Measurements from ENCODE around the gene GFAP.

GFAP gene

GRCh38 chr17:44933824-44934744 lies 18.8 kb upstream of the GFAP start:
- no peak overlapping the region for H3K4me3 ChIP-seq (ENCODE audit: insufficient read depth, low read length, poor library complexity, severe bottlenecking)
- no peaks in the 10 kb centered on the region for H3K27me3 ChIP-seq (ENCODE audit: low read length)
- peaks cover 26% of the 10 kb centered on the region for H3K36me3 ChIP-seq (ENCODE audit: low read length)
- no peaks in the 10 kb centered on the region for H3K9me2 ChIP-seq (replicated peaks; ENCODE audit: insufficient read depth, low read length)
- TF ChIP-seq EZH2phosphoT487 (conservative IDR thresholded peaks at IDR 0.05; ENCODE audit: low read length) (no peak), CTCF (IDR thresholded peaks at IDR 0.05; ENCODE audit: insufficient read depth, low read length, poor library complexity, severe bottlenecking) (no peak)
- peaks cover 29% of the 10 kb centered on the region for H3K79me2 ChIP-seq (ENCODE audit: insufficient read depth, low read length)
- H3K4me2 ChIP-seq (ENCODE audit: low read depth, low read length, poor library complexity, severe bottlenecking), result no peak overlapping the region
- H3K9me3 ChIP-seq (ENCODE audit: insufficient read depth, low read length), result no peaks in the 10 kb centered on the region
- no peak overlapping the region for H3K9ac ChIP-seq (ENCODE audit: low read length)
- peaks cover 3% of the 10 kb centered on the region for H4K20me1 ChIP-seq (ENCODE audit: low read depth, low read length)
- H3F3A ChIP-seq (ENCODE audit: insufficient read depth), result 0 out of 2 replicates have a peak, but pooled peaks cover 10% of the 10 kb centered on the region
- H2AFZ ChIP-seq (ENCODE audit: low read depth, low read length, severe bottlenecking), result no peak overlapping the region
- H3K27ac ChIP-seq (ENCODE audit: low read depth, low read length), result no peak overlapping the region

- H3K9me3 ChIP-seq (ENCODE audit: insufficient read depth, low read length), result no peaks in the 10 kb centered on the region
- H3K9ac ChIP-seq (ENCODE audit: low read length), result no peak overlapping the region
- H3K4me2 ChIP-seq (ENCODE audit: low read depth, low read length, poor library complexity, severe bottlenecking), result no peak overlapping the region
- H3K27me3 ChIP-seq (ENCODE audit: low read length), result no peaks in the 10 kb centered on the region
- no peaks in the 10 kb centered on the region for H3K9me2 ChIP-seq (replicated peaks; ENCODE audit: insufficient read depth, low read length)
- H3F3A ChIP-seq (ENCODE audit: insufficient read depth), result 0 out of 2 replicates have a peak, but pooled peaks cover 10% of the 10 kb centered on the region
- H3K36me3 ChIP-seq (ENCODE audit: low read length), result peaks cover 21% of the 10 kb centered on the region; the same call in 1 of the 2 replicates
- no peak overlapping the region for H3K27ac ChIP-seq (ENCODE audit: low read depth, low read length)
- no peak for TF ChIP-seq CTCF (IDR thresholded peaks at IDR 0.05; ENCODE audit: insufficient read depth, low read length, poor library complexity, severe bottlenecking)
- TF ChIP-seq EZH2phosphoT487 (conservative IDR thresholded peaks at IDR 0.05; ENCODE audit: low read length), result no peak
- H4K20me1 ChIP-seq (ENCODE audit: low read depth, low read length), result peaks cover 3% of the 10 kb centered on the region
- peaks cover 17% of the 10 kb centered on the region; the same call in 1 of the 2 replicates for H3K79me2 ChIP-seq (ENCODE audit: insufficient read depth, low read length)
- no peak overlapping the region for H3K4me3 ChIP-seq (ENCODE audit: insufficient read depth, low read length, poor library complexity, severe bottlenecking)
- no peak overlapping the region for H2AFZ ChIP-seq (ENCODE audit: low read depth, low read length, severe bottlenecking)
These were observed 17.4 kb upstream of the GFAP start for GRCh38 chr17:44932787-44933097.

GRCh38 chr17:44932096-44932786 lies 16.9 kb upstream of the GFAP start:
- no peaks in the 10 kb centered on the region for H3K27me3 ChIP-seq (ENCODE audit: low read length)
- H4K20me1 ChIP-seq (ENCODE audit: low read depth, low read length), result peaks cover 3% of the 10 kb centered on the region
- peaks cover 21% of the 10 kb centered on the region; the same call in 1 of the 2 replicates for H3K36me3 ChIP-seq (ENCODE audit: low read length)
- H3K79me2 ChIP-seq (ENCODE audit: insufficient read depth, low read length), result peaks cover 12% of the 10 kb centered on the region; the same call in 1 of the 2 replicates
- no peak overlapping the region for H3K9ac ChIP-seq (ENCODE audit: low read length)
- H3K4me2 ChIP-seq (ENCODE audit: low read depth, low read length, poor library complexity, severe bottlenecking), result no peak overlapping the region
- TF ChIP-seq EZH2phosphoT487 (conservative IDR thresholded peaks at IDR 0.05; ENCODE audit: low read length), result no peak
- TF ChIP-seq CTCF (IDR thresholded peaks at IDR 0.05; ENCODE audit: insufficient read depth, low read length, poor library complexity, severe bottlenecking), result no peak
- H3F3A ChIP-seq (ENCODE audit: insufficient read depth), result 0 out of 2 replicates have a peak, but pooled peaks cover 9% of the 10 kb centered on the region
- H3K4me3 ChIP-seq (ENCODE audit: insufficient read depth, low read length, poor library complexity, severe bottlenecking), result no peak overlapping the region
- H3K9me3 ChIP-seq (ENCODE audit: insufficient read depth, low read length), result no peaks in the 10 kb centered on the region
- no peaks in the 10 kb centered on the region for H3K9me2 ChIP-seq (replicated peaks; ENCODE audit: insufficient read depth, low read length)
- no peak overlapping the region for H3K27ac ChIP-seq (ENCODE audit: low read depth, low read length)
- no peak overlapping the region for H2AFZ ChIP-seq (ENCODE audit: low read depth, low read length, severe bottlenecking)
